ENCODE results near the gene TPCN2.

GRCh38 chr11:69081180-69081579 is 32.4 kb downstream of the TPCN2 start:
- TF ChIP-seq CTCF (IDR thresholded peaks at IDR 0.05), result no peak
- TF ChIP-seq POLR2A (IDR thresholded peaks at IDR 0.05), result no peak

Measured in heart left ventricle (tissue), 13 donors.